Activated gamma-delta T cell treated with Interleukin-2 at 50 U/mL for 16 hours (primary cell): ENCODE data around the gene DPPA4.
"Not testable (repeated sequence)": the region's sequence is repeated elsewhere in the genome, so short reads cannot be mapped to it uniquely, and the experiment has no call there.

Experiments
- DNase-seq: peaks from one replicate; pipeline ENCODE4 v3.0.0-alpha.2; 2020

DPPA4 gene, protein sequence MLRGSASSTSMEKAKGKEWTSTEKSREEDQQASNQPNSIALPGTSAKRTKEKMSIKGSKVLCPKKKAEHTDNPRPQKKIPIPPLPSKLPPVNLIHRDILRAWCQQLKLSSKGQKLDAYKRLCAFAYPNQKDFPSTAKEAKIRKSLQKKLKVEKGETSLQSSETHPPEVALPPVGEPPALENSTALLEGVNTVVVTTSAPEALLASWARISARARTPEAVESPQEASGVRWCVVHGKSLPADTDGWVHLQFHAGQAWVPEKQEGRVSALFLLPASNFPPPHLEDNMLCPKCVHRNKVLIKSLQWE

GRCh38 chr3:109337393-109337792 is at the start of gene DPPA4:
Gene DPPA4, minus strand, starts transcription at chr3:109337546. Its CDS starts 29 bp downstream, at chr3:109337517.
- DNase-seq: no peak

DNA sequence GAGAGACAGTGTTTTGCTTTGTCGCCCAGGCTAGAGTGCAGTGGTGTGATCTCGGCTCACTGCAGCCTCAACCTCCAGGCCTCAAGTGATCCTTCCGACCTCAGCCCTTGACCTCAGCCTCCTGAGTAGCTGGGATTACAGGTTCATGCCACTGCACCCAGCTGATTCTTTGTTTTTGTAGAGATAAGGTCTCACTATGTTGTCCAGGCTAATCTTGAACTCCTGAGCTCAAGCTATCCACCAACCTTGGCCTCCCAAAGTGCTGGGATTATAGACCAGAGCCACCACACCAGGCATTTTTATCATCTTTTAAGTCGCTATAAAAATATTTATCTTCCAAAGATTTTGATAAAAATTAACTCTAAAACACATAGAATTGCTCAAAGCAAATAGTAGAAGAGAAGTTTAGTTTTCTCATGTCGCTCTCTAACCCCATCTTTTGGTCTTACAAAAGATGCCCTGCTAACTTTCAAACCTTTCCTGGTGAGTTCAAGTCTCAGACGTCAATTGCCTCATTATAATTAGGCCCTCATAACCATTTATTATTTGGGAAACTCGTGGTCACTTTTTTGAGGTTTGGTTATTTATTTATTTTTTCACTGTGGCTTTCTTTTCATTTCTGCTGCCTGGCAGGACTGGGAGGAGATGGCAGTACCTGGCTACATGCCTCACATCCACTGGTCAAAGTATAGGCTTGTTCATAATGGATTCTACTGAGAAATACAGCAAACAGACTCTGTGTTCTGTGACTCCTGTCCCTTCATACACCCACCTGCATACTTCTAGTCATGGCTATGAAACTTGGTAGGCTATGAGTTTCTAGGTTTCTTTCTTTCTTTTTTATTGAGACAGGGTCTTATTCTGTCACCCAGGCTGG is 48.3 kb upstream of the DPPA4 start:
- DNase-seq: no peak

GRCh38 chr3:109384164-109384563 is 46.8 kb upstream of the DPPA4 start:
- DNase-seq: no peak

- DNase-seq: no peak
Measured at GRCh38 chr3:109382588-109382987, 45.2 kb upstream of the DPPA4 start.

GRCh38 chr3:109375975-109376374 is 38.6 kb upstream of the DPPA4 start:
- DNase-seq: no peak

DNA sequence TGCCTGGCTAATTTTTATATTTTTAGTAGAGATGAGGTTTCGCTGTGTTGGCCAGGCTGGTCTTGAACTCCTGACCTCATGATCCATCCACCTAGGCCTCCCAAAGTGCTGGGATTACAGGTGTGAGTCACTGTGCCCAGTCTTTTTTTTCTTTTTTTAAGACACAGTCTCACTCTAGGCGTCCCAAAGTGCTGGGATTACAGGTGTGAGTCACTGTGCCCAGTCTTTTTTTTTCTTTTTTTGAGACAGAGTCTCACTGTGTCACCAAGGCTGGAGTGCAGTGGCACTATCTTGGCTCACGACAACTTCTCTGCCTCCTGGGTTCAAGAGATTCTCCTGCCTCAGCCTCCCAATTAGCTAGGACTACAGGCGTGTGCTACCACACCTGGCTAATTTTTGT is 37.1 kb upstream of the DPPA4 start:
- not testable (repeated sequence) for DNase-seq

DNA sequence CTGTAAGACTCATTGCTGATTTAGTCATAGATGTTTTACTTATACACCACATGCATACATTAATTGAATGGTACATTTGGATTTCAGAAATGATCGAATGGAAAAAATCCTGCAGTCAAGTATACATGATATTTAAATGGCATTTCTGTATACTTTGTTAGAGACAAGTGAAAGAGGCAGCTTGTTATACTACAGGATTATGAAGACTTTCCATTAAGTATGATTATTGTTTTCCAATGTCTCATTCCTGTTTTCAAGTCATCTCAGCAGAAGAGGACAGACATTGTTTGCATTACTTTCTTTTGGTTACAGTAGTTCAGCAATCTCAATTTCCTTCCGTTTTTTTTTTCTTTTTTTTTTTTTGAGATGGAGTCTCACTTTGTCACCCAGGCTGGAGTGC is 36.6 kb upstream of the DPPA4 start:
- no peak for DNase-seq

DNA sequence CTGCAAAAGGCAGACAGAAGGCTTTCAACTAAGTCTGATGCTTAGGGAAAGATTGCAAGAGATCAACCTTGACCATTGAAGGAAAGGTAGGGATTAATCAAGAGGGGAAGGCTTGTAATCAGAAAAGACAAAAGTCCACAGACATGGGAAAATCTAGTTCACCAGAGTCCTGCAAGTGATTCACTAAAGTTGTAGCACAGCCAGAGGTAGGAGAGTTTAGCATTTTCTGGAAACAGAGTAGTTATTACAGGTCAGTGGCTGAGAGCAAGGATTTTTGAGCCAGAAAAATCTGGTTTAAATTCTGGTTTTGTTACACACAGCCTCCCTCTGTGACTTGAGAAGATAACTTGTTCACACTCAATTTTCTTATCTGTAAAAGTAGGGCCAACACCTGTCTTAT is 35.3 kb upstream of the DPPA4 start:
- no peak for DNase-seq

- DNase-seq: no peak
Measured at GRCh38 chr3:109369510-109369909, 32.2 kb upstream of the DPPA4 start.

DNA sequence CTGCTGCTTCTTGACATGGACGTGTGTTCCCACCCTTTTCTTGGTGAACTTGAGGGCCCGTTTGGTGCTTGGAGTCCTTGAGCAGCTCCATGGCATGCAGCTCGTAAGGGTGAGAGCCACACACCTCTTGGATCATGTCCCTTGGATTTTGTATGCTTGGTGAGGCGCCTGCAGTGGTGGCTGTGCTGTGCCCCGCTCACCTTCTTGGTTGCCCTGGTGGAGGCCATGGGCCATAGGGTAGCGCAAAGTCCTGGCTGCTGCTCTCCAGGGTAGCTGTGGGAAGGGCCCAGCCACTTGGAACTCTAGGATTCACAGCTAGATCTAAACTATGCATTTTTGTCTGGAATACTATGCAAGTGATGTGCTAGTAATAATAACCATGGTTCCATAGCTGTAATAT is 26.7 kb upstream of the DPPA4 start:
- no peak for DNase-seq

DNA sequence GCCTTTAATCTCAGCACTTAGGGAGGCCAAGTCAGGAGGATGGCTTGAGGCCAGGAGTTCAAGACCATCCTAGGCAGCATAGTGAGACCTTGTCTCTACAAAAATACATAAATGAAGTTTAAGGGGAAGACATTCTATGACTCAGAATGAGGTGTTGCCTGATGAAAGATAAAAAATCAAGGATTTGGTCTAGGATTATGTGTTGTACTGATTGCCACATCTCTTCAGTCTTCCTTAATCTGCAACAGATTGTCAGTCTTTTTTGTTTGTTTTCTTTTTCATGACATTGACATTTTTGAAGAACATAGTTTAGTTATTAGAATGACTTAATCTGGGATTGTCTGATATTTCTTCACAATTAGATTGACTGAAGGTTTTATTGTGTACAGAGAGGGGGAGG is 26.3 kb upstream of the DPPA4 start:
- DNase-seq: no peak

GRCh38 chr3:109362823-109363222 is 25.5 kb upstream of the DPPA4 start:
- no peak for DNase-seq

DNA sequence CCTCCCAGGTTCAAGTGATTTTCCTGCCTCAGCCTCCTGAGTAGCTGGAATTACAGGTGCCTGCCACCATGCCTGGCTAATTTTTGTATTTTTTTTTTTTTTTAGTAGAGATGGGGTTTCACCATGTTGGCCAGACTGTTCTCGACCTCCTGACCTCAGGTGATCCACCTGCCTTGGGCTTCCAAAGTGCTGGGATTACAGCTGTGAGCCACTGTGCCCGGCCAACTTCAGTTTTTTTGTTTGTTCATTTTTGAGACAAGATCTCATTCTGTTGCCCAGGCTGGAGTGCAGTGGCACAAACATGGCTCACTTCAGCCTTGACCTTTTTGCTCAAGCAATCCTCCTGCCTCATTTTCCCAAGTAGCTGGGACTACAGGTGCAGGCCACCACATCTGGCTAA is 21.5 kb upstream of the DPPA4 start:
- DNase-seq: not testable (repeated sequence)

- DNase-seq: no peak
Measured at GRCh38 chr3:109356442-109357155, 19.3 kb upstream of the DPPA4 start.

GRCh38 chr3:109355625-109356441 is 18.5 kb upstream of the DPPA4 start:
- no peak for DNase-seq

DNA sequence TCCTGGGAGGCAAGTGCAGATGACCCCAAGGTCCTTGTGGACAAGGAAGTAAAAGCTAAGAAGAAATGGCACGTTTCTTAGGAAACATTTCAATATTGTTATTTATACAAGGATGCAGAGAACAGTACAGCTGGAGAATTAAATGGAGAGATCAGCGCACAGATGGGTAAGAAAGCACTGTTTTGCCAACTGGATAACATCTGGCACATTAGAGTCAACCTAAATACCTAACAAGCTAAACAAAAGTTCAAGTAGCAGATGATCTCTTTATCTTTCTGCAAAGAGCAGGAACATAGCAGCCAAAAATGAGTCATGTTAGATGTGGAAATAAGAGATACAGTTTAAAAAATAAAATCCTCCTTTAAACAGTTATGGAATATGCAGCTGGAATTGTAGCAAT is 15.7 kb upstream of the DPPA4 start:
- no peak for DNase-seq

GRCh38 chr3:109351231-109351630 is 13.9 kb upstream of the DPPA4 start:
- DNase-seq: no peak

GRCh38 chr3:109346770-109347295 is 9.5 kb upstream of the DPPA4 start:
- no peak for DNase-seq

DNA sequence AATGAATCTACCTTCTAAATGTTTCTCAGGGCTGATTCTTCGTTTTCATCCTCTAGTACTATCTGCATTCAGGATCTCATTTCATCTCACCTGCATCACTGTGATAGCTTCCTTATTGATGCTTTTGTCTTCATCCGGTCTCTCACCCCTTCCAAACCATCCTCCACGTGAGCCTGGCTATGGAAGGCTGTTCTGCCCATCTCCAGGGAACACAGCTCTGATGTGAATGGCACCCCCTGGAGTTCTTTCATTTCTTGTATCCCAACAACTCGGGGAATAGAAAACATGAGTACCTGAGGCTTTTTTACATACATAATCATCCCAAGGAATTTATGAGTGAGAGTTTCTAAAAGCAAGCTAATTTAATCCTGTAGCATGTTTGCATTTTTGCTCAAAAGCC is 8.8 kb upstream of the DPPA4 start:
- DNase-seq: no peak

DNA sequence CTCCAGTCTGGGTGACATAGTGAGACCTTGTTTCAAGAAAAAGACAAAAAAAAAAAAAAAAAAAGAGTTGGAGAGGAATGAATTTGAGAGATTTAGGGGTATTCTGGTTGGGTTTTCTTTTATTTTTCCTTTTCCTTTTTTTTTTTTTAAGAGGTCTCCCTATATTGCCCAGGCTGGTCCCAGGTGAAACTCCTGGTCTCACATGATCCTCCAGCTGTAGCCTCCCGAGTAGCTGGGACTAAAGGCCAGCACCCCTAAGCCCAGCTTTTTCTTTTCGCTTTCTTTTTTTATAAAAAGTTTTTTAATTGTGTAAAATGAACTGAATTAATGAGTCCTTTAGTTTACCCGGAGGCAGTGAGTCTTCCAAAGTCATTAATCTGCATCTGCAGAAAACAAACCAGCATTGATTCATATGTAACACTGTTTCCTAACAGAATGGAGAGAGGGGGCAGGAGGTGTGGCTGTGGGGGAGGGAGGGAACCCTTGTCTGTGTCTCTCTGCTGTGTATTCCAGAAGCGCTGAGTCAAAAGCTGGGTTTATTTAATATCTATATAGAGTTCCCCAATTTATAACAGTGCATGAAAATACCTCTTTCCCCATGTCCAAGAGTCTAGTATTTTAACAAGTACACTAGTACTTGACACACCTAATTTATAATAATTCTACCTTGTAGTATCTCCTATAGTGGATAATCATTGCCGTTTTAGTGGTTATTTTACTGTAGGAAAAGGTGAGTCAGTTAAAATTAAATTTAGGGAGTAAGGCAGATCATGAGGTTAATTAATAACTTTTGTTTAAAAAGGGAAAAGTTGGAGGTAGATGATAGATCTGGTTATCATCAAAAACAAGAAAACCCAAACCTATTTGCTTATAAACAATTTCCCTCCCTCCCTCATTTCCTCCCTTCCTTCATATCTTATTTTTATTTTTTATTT is 2.6 kb upstream of the DPPA4 start:
- DNase-seq: no peak

- DNase-seq: no peak
Measured at GRCh38 chr3:109339197-109339596, 1.9 kb upstream of the DPPA4 start.
